MM.1S (cell line): ENCODE data around the gene OPRM1.
"Not testable (repeated sequence)": the region's sequence is repeated elsewhere in the genome, so short reads cannot be mapped to it uniquely, and the experiment has no call there.

Source experiments
- CTCF ChIP-seq: fragments of 300-600 bp; sonication (generic); IDR thresholded peaks from 2 replicates; pipeline ENCODE4 v1.5.1; 2016; ENCODE audit warnings: antibody characterized with exemption, low read length, mixed read lengths
- EZH2 ChIP-seq: fragments of 300-600 bp; sonication (generic); optimal IDR thresholded peaks from 2 replicates; pipeline ENCODE3; 2017; ENCODE audit warnings: low read depth, mild to moderate bottlenecking, antibody characterized with exemption, low read length, mixed read lengths

DNA sequence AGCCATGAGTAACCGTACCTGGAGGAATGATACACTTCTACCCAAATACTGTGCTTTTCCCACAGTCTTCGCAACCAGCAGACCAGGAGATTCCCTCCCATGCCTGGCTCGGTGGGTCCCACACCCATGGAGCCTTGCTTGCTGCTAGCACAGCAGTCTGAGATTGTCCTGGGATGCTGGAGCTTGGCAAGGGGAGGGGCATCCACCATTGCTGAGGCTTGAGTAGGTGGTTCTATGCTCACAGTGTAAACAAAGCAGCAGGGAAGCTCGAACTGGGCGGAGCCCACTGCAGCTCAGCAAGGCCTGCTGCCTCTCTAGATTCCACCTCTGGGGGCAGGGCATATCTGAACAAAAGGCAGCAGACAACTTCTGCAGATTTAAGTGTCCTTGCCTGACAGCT, 133.4 kb downstream of the OPRM1 start:
- TF ChIP-seq CTCF, EZH2: not testable (repeated sequence)
